ENCODE data around the gene RFXAP. TPM values are rescaled to one million over a fixed set of nuclear protein-coding genes. Genes with fewer than 3 reads are reported as not detected.

Gene RFXAP
- total RNA-seq, 1 experiment from 2014 or later, result 11.5 TPM

- POLR2A ChIA-PET, result interaction anchor here (0.6 kb wide), 1 partner anchor 196 kb away, joined by 8 read pairs; no protein-coding TSS in a partner anchor
- Mint-ChIP-seq H3K4me1 (ENCODE audit: low read depth, unreplicated experiment) (no peaks in the 10 kb centered on the region), H3K36me3 (ENCODE audit: insufficient read depth, unreplicated experiment) (no peaks in the 10 kb centered on the region), H3K4me3 (ENCODE audit: unreplicated experiment) (no peak overlapping the region), H3K9me3 (ENCODE audit: unreplicated experiment) (no peaks in the 10 kb centered on the region), H3K27me3 (ENCODE audit: insufficient read depth, unreplicated experiment) (no peaks in the 10 kb centered on the region), H3K27ac (ENCODE audit: unreplicated experiment) (no peak overlapping the region)
- H3K4me1 ChIP-seq, result no peaks in the 10 kb centered on the region
- no peaks in the 10 kb centered on the region for H3K9me3 ChIP-seq
- CTCF ChIA-PET, result no interaction called here
- intact Hi-C loops (cut with micrococcal nuclease; ENCODE audit: unreplicated experiment), result loop anchor here (2.0 kb wide), 1 partner anchor 419 kb away; no protein-coding TSS in a partner anchor
- no peaks in the 10 kb centered on the region for H3K36me3 ChIP-seq (ENCODE audit: control insufficient read depth, insufficient read depth, low read length)
- no TSS peak for BruUV-seq (replicated peaks)
- TF ChIP-seq CTCF (IDR thresholded peaks at IDR 0.05; ENCODE audit: insufficient read depth in 1 of 2, low read depth in 1 of 2, low read length in 1 of 2, severe bottlenecking in 1 of 2, unreplicated experiment in 1 of 2), result no peak
- H3K4me3 ChIP-seq (ENCODE audit: low read depth, low read length), result no peak overlapping the region
- DNase-seq, result no peak
- no peaks in the 10 kb centered on the region for H3K27me3 ChIP-seq (replicated peaks; ENCODE audit: control insufficient read depth, insufficient read depth, low read length)
Measured at GRCh38 chr13:36839981-36840380, 21.0 kb downstream of the RFXAP start.

DNA sequence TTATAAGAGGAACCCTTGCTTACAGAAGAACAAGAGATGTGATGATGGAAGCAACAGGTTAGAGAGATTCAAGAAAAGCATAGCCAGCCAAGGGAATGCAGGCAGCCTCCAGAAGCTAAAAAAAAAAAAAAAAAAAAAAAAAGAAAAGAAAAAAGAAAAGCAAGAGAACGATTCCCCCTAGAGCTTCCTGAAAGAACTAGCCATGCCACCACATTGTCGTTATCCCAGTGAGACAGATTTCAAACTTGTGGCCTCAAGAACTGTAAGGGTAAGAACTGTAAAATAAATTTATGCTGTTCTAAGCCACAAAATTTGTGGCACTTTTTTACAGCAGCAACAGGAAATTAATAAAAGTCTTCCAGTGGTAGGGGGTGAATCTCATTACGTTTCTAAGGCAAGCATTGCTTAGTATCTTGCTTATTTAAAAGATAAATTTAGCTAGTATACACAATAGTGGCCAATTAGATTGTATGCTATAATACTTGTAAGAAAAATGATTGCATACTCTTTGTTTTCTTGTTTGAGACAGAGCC lies 21.8 kb downstream of the RFXAP start:
- Histone ChIP-seq H3K27me3 (replicated peaks; ENCODE audit: control insufficient read depth, insufficient read depth, low read length) (no peaks in the 10 kb centered on the region), H3K36me3 (ENCODE audit: control insufficient read depth, insufficient read depth, low read length) (no peaks in the 10 kb centered on the region), H3K4me3 (ENCODE audit: low read depth, low read length) (no peak overlapping the region), H3K4me1 (no peaks in the 10 kb centered on the region), H3K9me3 (no peaks in the 10 kb centered on the region)
- no peak for TF ChIP-seq CTCF (IDR thresholded peaks at IDR 0.05; ENCODE audit: insufficient read depth in 1 of 2, low read depth in 1 of 2, low read length in 1 of 2, severe bottlenecking in 1 of 2, unreplicated experiment in 1 of 2)
- no peaks in the 10 kb centered on the region for H3K27me3 Mint-ChIP-seq (ENCODE audit: insufficient read depth, unreplicated experiment)
- DNase-seq, result no peak
- no TSS peak for BruUV-seq (replicated peaks)
- H3K27ac Mint-ChIP-seq (ENCODE audit: unreplicated experiment), result no peak overlapping the region
- no peaks in the 10 kb centered on the region for H3K4me1 Mint-ChIP-seq (ENCODE audit: low read depth, unreplicated experiment)
- intact Hi-C loops (cut with micrococcal nuclease; ENCODE audit: unreplicated experiment), result loop anchor here (2.0 kb wide), 1 partner anchor 420 kb away; no protein-coding TSS in a partner anchor
- no peaks in the 10 kb centered on the region for H3K36me3 Mint-ChIP-seq (ENCODE audit: insufficient read depth, unreplicated experiment)
- H3K4me3 Mint-ChIP-seq (ENCODE audit: unreplicated experiment), result no peak overlapping the region
- ChIA-PET POLR2A (interaction anchor here (0.6 kb wide), 1 partner anchor 196 kb away, joined by 8 read pairs; no protein-coding TSS in a partner anchor), CTCF (interaction anchor here (0.7 to 1.2 kb wide), 2 partner anchors 26 kb away, joined by 3 to 5 read pairs; no protein-coding TSS in a partner anchor)
- no peaks in the 10 kb centered on the region for H3K9me3 Mint-ChIP-seq (ENCODE audit: unreplicated experiment)

DNA sequence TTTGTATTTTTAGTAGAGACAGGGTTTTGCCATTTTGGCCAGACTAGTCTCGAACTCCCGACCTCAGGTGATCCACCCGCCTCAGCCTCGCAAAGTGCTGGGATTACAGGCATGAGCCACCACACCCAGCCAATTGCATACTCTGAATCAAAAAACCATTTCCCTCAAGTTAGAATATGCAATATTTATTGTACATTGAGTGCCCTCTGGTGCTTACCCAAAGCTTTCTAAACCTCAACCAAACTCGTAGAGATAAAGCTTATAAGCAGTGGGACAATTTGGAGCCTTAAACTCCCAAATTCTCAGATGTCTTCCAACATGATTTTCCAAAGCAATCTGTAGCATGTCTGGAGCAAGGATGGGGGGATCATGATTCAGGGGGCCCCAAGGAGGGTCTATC lies 22.4 kb downstream of the RFXAP start:
- no TSS peak for BruUV-seq (replicated peaks)
- CTCF ChIA-PET, result interaction anchor here (1.2 kb wide), 1 partner anchor 26 kb away, joined by 5 read pairs; no protein-coding TSS in a partner anchor
- intact Hi-C loops (cut with micrococcal nuclease; ENCODE audit: unreplicated experiment), result loop anchor here (2.0 kb wide), 1 partner anchor 421 kb away; no protein-coding TSS in a partner anchor
- H3K4me1 Mint-ChIP-seq (ENCODE audit: low read depth, unreplicated experiment), result no peaks in the 10 kb centered on the region
- Histone ChIP-seq H3K4me1 (no peaks in the 10 kb centered on the region), H3K27me3 (replicated peaks; ENCODE audit: control insufficient read depth, insufficient read depth, low read length) (no peaks in the 10 kb centered on the region), H3K9me3 (no peaks in the 10 kb centered on the region), H3K4me3 (ENCODE audit: low read depth, low read length) (no peak overlapping the region), H3K36me3 (ENCODE audit: control insufficient read depth, insufficient read depth, low read length) (no peaks in the 10 kb centered on the region)
- TF ChIP-seq CTCF (IDR thresholded peaks at IDR 0.05; ENCODE audit: insufficient read depth in 1 of 2, low read depth in 1 of 2, low read length in 1 of 2, severe bottlenecking in 1 of 2, unreplicated experiment in 1 of 2), result no peak
- H3K27ac Mint-ChIP-seq (ENCODE audit: unreplicated experiment), result no peak overlapping the region
- no peaks in the 10 kb centered on the region for H3K9me3 Mint-ChIP-seq (ENCODE audit: unreplicated experiment)
- POLR2A ChIA-PET, result no interaction called here
- no peaks in the 10 kb centered on the region for H3K27me3 Mint-ChIP-seq (ENCODE audit: insufficient read depth, unreplicated experiment)
- H3K36me3 Mint-ChIP-seq (ENCODE audit: insufficient read depth, unreplicated experiment), result no peaks in the 10 kb centered on the region
- no peak overlapping the region for H3K4me3 Mint-ChIP-seq (ENCODE audit: unreplicated experiment)
- DNase-seq, result no peak

Data from Caco-2 (cell line).